ENCODE data around the gene SMIM20.

Gene SMIM20

DNA sequence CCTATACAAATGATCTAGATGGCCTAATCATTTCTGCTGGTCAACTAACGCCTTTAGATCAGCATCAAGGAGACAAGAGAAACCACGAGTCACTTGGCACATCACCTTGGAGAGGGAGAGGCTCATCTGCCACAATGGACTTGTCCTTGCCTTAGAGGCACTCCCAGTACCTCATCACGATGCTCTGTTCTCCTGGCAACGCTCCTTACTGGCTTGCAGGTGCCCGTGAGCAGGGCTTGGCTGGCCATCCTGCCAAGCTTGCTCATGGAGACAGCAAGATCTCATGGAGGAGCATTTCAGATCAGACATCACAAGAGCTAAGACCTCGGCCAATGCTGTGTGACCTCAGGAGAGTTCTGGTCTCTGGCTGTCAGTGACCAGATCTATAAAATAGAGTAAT is 2.7 kb upstream of the SMIM20 start:
- H3K27ac ChIP-seq (ENCODE audit: low read depth, low read length) = no peak overlapping the region
- no peak overlapping the region for H2AFZ ChIP-seq (ENCODE audit: low read depth, low read length, severe bottlenecking)
- no peaks in the 10 kb centered on the region for H4K20me1 ChIP-seq (ENCODE audit: low read depth, low read length)
- TF ChIP-seq, protein P1, sequence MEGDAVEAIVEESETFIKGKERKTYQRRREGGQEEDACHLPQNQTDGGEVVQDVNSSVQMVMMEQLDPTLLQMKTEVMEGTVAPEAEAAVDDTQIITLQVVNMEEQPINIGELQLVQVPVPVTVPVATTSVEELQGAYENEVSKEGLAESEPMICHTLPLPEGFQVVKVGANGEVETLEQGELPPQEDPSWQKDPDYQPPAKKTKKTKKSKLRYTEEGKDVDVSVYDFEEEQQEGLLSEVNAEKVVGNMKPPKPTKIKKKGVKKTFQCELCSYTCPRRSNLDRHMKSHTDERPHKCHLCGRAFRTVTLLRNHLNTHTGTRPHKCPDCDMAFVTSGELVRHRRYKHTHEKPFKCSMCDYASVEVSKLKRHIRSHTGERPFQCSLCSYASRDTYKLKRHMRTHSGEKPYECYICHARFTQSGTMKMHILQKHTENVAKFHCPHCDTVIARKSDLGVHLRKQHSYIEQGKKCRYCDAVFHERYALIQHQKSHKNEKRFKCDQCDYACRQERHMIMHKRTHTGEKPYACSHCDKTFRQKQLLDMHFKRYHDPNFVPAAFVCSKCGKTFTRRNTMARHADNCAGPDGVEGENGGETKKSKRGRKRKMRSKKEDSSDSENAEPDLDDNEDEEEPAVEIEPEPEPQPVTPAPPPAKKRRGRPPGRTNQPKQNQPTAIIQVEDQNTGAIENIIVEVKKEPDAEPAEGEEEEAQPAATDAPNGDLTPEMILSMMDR (IDR thresholded peaks at IDR 0.05; ENCODE audit: insufficient read depth, low read length, poor library complexity, severe bottlenecking) = no peak
- TF ChIP-seq EZH2phosphoT487 (conservative IDR thresholded peaks at IDR 0.05; ENCODE audit: low read length) = no peak
- H3K79me2 ChIP-seq (ENCODE audit: insufficient read depth, low read length) = peaks cover 13% of the 10 kb centered on the region
- H3K27me3 ChIP-seq (ENCODE audit: low read length) = no peaks in the 10 kb centered on the region
- peaks cover 3% of the 10 kb centered on the region; the same call in 1 of the 2 replicates for H3K9me3 ChIP-seq (ENCODE audit: insufficient read depth, low read length)
- H3K4me2 ChIP-seq (ENCODE audit: low read depth, low read length, poor library complexity, severe bottlenecking) = no peak overlapping the region
- no peak overlapping the region for H3K4me3 ChIP-seq (ENCODE audit: insufficient read depth, low read length, poor library complexity, severe bottlenecking)
- 0 out of 2 replicates have a peak, but pooled peaks cover 16% of the 10 kb centered on the region for H3F3A ChIP-seq (ENCODE audit: insufficient read depth)
- no peaks in the 10 kb centered on the region for H3K9me2 ChIP-seq (replicated peaks; ENCODE audit: insufficient read depth, low read length)
- H3K36me3 ChIP-seq (ENCODE audit: low read length) = no peaks in the 10 kb centered on the region
- H3K9ac ChIP-seq (ENCODE audit: low read length) = no peak overlapping the region

DNA sequence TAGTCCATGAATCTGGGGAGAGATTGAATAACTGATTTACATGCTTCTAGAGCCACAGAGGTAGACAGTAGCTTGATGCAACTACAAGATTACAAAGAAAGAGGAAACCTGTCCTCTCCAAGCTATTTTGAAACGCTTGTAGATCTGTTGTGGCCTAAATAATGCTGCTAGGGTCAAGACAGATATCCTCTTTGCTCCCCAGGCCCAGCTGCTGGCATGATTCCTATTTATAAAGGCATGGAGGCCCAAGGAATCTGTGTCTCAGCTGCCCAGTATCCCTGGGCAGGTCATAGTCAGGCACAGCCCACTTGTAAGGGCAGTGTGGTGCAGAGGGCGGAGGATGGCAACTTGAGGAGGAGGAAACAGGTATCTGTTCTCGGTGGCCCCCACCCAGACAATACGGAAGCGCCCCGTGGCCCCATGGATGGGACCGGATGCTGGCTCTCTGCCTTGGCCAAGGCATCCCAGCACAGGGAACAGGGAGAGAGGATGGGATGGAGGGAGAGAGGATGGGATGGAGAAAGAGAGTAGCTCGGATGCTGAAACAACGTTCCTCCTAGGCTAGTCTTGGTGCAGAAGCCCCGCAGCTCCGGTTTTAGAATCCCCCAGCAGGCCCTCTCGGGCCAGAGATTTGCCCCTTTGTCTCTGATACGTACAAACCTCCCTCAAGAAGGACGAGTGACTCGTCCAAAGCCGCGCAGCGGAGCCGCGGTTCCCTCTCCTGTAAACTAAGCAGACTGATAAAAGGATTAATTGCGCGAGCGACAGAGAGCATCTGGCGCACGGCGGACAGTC is 767 bp upstream of the SMIM20 start:
- peak overlapping the region; percentile 76 for H3K9ac ChIP-seq (ENCODE audit: low read length)
- H3K4me3 ChIP-seq (ENCODE audit: insufficient read depth, low read length, poor library complexity, severe bottlenecking) = peak overlapping the region; percentile 79
- H3K36me3 ChIP-seq (ENCODE audit: low read length) = no peaks in the 10 kb centered on the region
- no peaks in the 10 kb centered on the region for H4K20me1 ChIP-seq (ENCODE audit: low read depth, low read length)
- H3K4me2 ChIP-seq (ENCODE audit: low read depth, low read length, poor library complexity, severe bottlenecking) = peak overlapping the region; percentile 72
- H3K27ac ChIP-seq (ENCODE audit: low read depth, low read length) = peak overlapping the region; percentile 84
- H3K27me3 ChIP-seq (ENCODE audit: low read length) = no peaks in the 10 kb centered on the region
- TF ChIP-seq EZH2phosphoT487 (conservative IDR thresholded peaks at IDR 0.05; ENCODE audit: low read length) = no peak
- TF ChIP-seq, protein P1 (IDR thresholded peaks at IDR 0.05; ENCODE audit: insufficient read depth, low read length, poor library complexity, severe bottlenecking) = no peak
- peaks cover 3% of the 10 kb centered on the region; the same call in 1 of the 2 replicates for H3K9me3 ChIP-seq (ENCODE audit: insufficient read depth, low read length)
- H3K79me2 ChIP-seq (ENCODE audit: insufficient read depth, low read length) = peaks cover 24% of the 10 kb centered on the region
- H3F3A ChIP-seq (ENCODE audit: insufficient read depth) = 0 out of 2 replicates have a peak, but pooled peaks cover 16% of the 10 kb centered on the region
- H2AFZ ChIP-seq (ENCODE audit: low read depth, low read length, severe bottlenecking) = no peak overlapping the region
- no peaks in the 10 kb centered on the region for H3K9me2 ChIP-seq (replicated peaks; ENCODE audit: insufficient read depth, low read length)

DNA sequence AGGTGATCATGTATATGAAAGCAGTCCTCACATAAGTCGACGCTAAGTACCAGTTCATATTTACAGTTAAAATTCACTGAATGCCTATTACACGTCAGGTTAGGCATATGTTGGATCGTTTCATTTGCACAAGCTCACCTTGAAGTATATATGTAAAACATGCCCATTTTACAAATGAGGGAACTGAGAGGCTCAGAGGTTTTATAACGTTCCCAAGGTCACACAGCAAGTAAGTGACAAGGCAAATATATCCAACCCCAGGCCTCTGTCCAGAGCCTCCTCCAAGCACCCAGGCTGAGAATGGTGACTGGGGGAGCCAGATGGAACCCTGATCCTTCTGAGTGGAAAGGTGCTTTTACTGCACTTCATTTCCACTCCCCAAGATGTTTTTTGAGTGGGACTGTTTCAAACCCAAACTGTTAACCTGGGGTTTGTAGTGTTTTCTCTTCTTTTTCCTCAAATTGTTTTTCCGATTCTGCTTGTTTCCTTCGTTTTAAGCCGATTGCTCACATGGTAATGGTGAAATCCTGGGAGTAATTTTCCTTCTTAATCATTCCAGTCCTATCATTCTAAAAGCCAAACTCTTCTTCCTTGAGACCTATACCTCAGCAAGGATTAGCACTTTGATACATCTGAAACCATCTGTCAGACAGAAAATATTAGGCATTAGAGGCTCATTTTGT is 791 bp downstream of the SMIM20 start:
- Histone ChIP-seq H3K4me3 (ENCODE audit: insufficient read depth, low read length, poor library complexity, severe bottlenecking) (peak overlapping the region; percentile 79), H3K9me2 (replicated peaks; ENCODE audit: insufficient read depth, low read length) (no peaks in the 10 kb centered on the region), H3K27me3 (ENCODE audit: low read length) (no peaks in the 10 kb centered on the region), H3K36me3 (ENCODE audit: low read length) (no peaks in the 10 kb centered on the region), H3K27ac (ENCODE audit: low read depth, low read length) (peak overlapping the region; percentile 84), H2AFZ (ENCODE audit: low read depth, low read length, severe bottlenecking) (peak overlapping the region; percentile 50), H3K79me2 (ENCODE audit: insufficient read depth, low read length) (peaks cover 28% of the 10 kb centered on the region), H3K4me2 (ENCODE audit: low read depth, low read length, poor library complexity, severe bottlenecking) (peak overlapping the region; percentile 72), H3F3A (ENCODE audit: insufficient read depth) (0 out of 2 replicates have a peak, but pooled peaks cover 16% of the 10 kb centered on the region), H4K20me1 (ENCODE audit: low read depth, low read length) (no peaks in the 10 kb centered on the region), H3K9me3 (ENCODE audit: insufficient read depth, low read length) (no peaks in the 10 kb centered on the region), H3K9ac (ENCODE audit: low read length) (peak overlapping the region; percentile 76)
- TF ChIP-seq, protein P1 (IDR thresholded peaks at IDR 0.05; ENCODE audit: insufficient read depth, low read length, poor library complexity, severe bottlenecking) = no peak
- no peak for TF ChIP-seq EZH2phosphoT487 (conservative IDR thresholded peaks at IDR 0.05; ENCODE audit: low read length)

Data from SU-DHL-6 (cell line).